ENCODE results near the gene ACP7.

Gene ACP7

DNA sequence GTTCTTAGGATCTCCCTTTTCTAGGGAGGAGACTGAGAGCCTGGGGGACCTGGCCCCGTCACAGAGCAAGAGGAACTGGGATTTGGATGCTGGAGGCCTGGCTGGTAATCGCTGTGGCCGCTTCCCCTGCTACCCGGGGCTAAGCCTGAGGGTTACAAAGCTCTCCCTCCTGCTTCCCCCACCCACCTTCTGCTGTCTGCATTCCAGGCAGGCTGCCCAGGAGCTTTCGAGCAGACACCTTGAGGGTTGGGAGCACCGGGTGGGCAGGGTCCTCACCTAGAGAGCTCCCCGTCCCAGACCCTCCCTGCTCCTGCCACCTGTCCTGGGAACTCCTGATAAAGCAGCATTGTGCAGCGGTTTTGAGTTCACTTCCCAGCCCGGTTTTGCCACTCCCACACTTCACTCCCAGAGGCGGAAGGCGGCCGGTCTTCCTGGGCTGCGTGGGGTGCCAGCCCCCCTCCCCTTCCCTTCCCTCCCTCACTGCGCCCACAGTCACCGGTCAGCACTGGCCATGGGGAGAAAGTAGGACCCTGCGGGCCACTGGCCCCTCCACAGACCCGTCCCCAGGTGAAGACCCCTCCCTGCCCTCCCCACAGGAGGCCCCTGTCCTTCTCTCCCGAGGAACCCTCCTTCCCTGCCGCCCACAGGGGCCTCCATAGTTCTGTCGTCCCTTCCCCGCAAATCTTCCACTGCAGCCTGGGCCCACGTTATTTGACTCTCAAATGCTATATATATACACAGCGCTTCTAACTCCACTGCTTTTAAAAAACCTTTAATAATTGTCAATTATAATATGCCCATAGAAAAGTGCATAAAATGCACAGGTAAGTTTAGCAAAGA lies 49.5 kb downstream of the ACP7 start:
- no peak overlapping the region for H3K9ac ChIP-seq (ENCODE audit: low read depth, low read length)
- peak overlapping the region; percentile 37 for H3K27ac ChIP-seq (ENCODE audit: low read depth, low read length)

GRCh38 chr19:39135701-39136100 lies 51.5 kb downstream of the ACP7 start:
- H3K27me3 ChIP-seq (ENCODE audit: control insufficient read depth, insufficient read depth, low read length), result no peaks in the 10 kb centered on the region
- H3K4me3 ChIP-seq (ENCODE audit: low read depth, low read length), result no peak overlapping the region
- no peak overlapping the region for H3K9ac ChIP-seq (ENCODE audit: low read depth, low read length)
- no peak overlapping the region for H3K27ac ChIP-seq (ENCODE audit: low read depth, low read length)
- peaks cover 76% of the 10 kb centered on the region for H3K4me1 ChIP-seq (ENCODE audit: control insufficient read depth, insufficient read depth, low read length)
- H3K36me3 ChIP-seq (ENCODE audit: control insufficient read depth, insufficient read depth, low read length), result no peaks in the 10 kb centered on the region
- no peaks in the 10 kb centered on the region for H3K9me3 ChIP-seq (ENCODE audit: control insufficient read depth, insufficient read depth, low read length)

More for the DNA sequence above, 49.5 kb downstream of the ACP7 start:
- Histone ChIP-seq H3K4me1 (ENCODE audit: control insufficient read depth, insufficient read depth, low read length) (peaks cover 55% of the 10 kb centered on the region), H3K4me3 (ENCODE audit: low read depth, low read length) (no peak overlapping the region), H3K36me3 (ENCODE audit: control insufficient read depth, insufficient read depth, low read length) (no peaks in the 10 kb centered on the region; the same call in 1 of the 2 replicates), H3K9me3 (ENCODE audit: control insufficient read depth, insufficient read depth, low read length) (no peaks in the 10 kb centered on the region), H3K27me3 (ENCODE audit: control insufficient read depth, insufficient read depth, low read length) (no peaks in the 10 kb centered on the region)

DNA sequence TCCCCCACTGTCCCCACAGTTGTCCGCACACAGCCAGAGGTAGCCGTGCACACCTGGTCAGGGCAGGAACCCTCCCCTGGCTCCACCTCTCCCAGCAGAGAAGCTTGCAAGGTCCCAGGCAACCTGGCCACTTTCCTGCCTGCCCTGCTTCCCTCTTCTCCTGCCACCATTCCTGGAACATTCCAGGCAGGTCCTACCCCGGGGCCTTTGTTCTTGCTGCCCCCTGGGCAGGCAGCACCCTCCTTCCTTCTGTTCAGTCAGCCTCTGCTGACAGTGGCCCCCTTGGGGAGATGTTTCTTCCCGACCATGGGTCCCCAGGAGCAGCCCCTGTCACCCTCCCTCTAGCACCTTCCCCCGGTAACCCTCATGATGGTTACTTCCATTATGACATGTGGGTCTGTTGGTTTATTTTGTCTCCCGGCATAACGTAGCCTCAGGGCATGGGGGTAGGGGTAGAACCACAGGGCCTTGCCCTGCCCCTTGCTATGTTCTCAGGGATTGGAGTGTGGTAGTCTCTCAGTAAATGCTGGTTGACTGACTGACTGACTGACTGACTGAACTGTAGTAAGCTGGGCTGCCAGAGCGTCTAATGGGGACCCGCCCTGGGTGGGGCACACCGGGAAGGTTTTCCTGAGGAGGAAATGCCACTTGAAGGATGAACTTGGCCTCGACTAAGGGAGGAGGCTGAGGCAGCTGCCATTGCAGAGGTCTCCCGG lies 52.2 kb downstream of the ACP7 start:
- H3K27me3 ChIP-seq (ENCODE audit: control insufficient read depth, insufficient read depth, low read length), result no peaks in the 10 kb centered on the region
- H3K9me3 ChIP-seq (ENCODE audit: control insufficient read depth, insufficient read depth, low read length), result no peaks in the 10 kb centered on the region
- no peaks in the 10 kb centered on the region for H3K36me3 ChIP-seq (ENCODE audit: control insufficient read depth, insufficient read depth, low read length)
- H3K4me3 ChIP-seq (ENCODE audit: low read depth, low read length), result no peak overlapping the region
- H3K4me1 ChIP-seq (ENCODE audit: control insufficient read depth, insufficient read depth, low read length), result peaks cover 79% of the 10 kb centered on the region
- H3K27ac ChIP-seq (ENCODE audit: low read depth, low read length), result no peak overlapping the region
- no peak overlapping the region for H3K9ac ChIP-seq (ENCODE audit: low read depth, low read length)

DNA sequence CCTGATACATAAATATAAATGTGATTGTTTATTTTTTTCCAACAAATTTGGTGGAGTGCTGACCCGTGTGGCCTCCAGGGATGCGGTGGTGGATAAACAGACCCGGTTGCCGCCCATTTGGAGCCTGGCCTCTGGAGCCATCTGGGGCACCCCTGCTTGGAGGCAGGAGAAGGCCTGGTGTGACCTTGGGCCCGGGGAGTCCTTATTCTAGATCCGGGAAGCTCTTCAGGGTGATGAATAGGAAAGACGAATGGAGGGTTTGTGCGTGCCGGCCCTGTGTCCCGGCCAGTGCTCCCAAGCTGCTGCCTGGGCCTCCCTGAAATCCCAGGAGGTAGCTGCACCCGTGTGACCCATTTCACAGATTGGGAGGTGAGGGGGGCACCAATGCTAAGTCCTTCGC lies 53.0 kb downstream of the ACP7 start:
- H3K27me3 ChIP-seq (ENCODE audit: control insufficient read depth, insufficient read depth, low read length), result no peaks in the 10 kb centered on the region
- no peak overlapping the region for H3K4me3 ChIP-seq (ENCODE audit: low read depth, low read length)
- H3K36me3 ChIP-seq (ENCODE audit: control insufficient read depth, insufficient read depth, low read length), result no peaks in the 10 kb centered on the region
- peaks cover 79% of the 10 kb centered on the region for H3K4me1 ChIP-seq (ENCODE audit: control insufficient read depth, insufficient read depth, low read length)
- no peaks in the 10 kb centered on the region for H3K9me3 ChIP-seq (ENCODE audit: control insufficient read depth, insufficient read depth, low read length)
- no peak overlapping the region for H3K9ac ChIP-seq (ENCODE audit: low read depth, low read length)
- no peak overlapping the region for H3K27ac ChIP-seq (ENCODE audit: low read depth, low read length)

- peak overlapping the region; percentile 68 for H3K27ac ChIP-seq (ENCODE audit: low read depth, low read length)
- H3K4me3 ChIP-seq (ENCODE audit: low read depth, low read length), result no peak overlapping the region
- no peaks in the 10 kb centered on the region for H3K9me3 ChIP-seq (ENCODE audit: control insufficient read depth, insufficient read depth, low read length)
- H3K27me3 ChIP-seq (ENCODE audit: control insufficient read depth, insufficient read depth, low read length), result no peaks in the 10 kb centered on the region
- H3K36me3 ChIP-seq (ENCODE audit: control insufficient read depth, insufficient read depth, low read length), result no peaks in the 10 kb centered on the region
- peaks cover 73% of the 10 kb centered on the region for H3K4me1 ChIP-seq (ENCODE audit: control insufficient read depth, insufficient read depth, low read length)
- no peak overlapping the region for H3K9ac ChIP-seq (ENCODE audit: low read depth, low read length)
Measured at GRCh38 chr19:39138221-39139211, 54.3 kb downstream of the ACP7 start.

DNA sequence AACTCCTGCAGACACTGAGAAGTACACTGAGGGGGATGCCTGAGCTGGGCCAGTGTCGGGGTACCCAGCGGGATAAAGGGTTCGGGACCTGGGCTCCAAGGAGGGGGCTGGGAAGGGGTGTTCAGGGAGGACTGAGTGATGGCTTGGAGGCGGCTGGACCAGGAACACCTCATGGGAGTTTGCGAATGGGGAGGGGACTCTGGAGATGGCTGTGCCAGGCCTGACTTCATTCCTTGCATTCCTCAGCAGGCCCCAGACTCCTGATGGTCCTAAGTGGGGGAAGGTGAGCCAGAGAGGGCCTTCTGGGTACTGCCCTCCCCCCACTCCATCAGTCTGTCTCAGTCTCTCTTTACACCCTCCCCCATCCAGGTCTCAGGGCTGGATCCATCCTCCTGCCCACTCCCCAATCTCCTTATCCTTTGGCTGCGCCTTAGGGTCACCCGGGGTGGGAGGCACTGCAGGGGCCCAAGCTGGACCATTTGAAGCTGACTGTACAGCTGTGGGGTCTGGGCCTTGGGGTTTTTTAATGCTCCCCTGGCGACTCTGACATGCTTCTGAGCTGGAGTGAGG lies 55.2 kb downstream of the ACP7 start:
- H3K27ac ChIP-seq (ENCODE audit: low read depth, low read length), result peak overlapping the region; percentile 68
- no peak overlapping the region for H3K4me3 ChIP-seq (ENCODE audit: low read depth, low read length)
- no peaks in the 10 kb centered on the region for H3K36me3 ChIP-seq (ENCODE audit: control insufficient read depth, insufficient read depth, low read length)
- no peak overlapping the region for H3K9ac ChIP-seq (ENCODE audit: low read depth, low read length)
- no peaks in the 10 kb centered on the region for H3K27me3 ChIP-seq (ENCODE audit: control insufficient read depth, insufficient read depth, low read length)
- H3K9me3 ChIP-seq (ENCODE audit: control insufficient read depth, insufficient read depth, low read length), result no peaks in the 10 kb centered on the region
- peaks cover 71% of the 10 kb centered on the region for H3K4me1 ChIP-seq (ENCODE audit: control insufficient read depth, insufficient read depth, low read length)

DNA sequence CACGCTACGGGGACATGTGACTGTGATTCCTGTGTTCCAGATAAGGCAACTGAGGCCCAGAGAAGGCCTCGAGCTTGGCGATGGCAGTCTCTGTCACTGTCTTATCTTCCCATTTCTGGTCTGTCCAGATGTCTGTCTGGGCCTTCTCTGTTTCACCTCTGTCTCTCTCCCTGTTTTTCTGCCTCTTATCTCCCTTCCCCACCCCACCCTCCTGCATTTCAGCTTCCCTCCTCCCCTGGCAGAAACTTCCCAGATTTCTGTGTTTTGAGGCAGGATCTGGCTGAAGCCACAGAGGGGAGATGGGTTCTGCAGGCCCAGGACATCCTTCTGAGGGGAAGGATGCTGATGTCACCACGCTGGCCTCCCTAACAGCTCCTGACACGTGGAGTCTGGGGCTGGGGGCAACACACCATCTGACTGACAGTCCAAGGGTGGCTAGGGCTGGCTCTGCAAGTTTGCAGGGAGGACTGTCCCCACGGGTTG lies 55.8 kb downstream of the ACP7 start:
- no peak overlapping the region for H3K4me3 ChIP-seq (ENCODE audit: low read depth, low read length)
- peaks cover 74% of the 10 kb centered on the region for H3K4me1 ChIP-seq (ENCODE audit: control insufficient read depth, insufficient read depth, low read length)
- no peak overlapping the region; the same call in 1 of the 2 replicates for H3K9ac ChIP-seq (ENCODE audit: low read depth, low read length)
- H3K36me3 ChIP-seq (ENCODE audit: control insufficient read depth, insufficient read depth, low read length), result no peaks in the 10 kb centered on the region
- no peaks in the 10 kb centered on the region for H3K27me3 ChIP-seq (ENCODE audit: control insufficient read depth, insufficient read depth, low read length)
- peak overlapping the region; percentile 2 for H3K27ac ChIP-seq (ENCODE audit: low read depth, low read length)
- H3K9me3 ChIP-seq (ENCODE audit: control insufficient read depth, insufficient read depth, low read length), result no peaks in the 10 kb centered on the region

DNA sequence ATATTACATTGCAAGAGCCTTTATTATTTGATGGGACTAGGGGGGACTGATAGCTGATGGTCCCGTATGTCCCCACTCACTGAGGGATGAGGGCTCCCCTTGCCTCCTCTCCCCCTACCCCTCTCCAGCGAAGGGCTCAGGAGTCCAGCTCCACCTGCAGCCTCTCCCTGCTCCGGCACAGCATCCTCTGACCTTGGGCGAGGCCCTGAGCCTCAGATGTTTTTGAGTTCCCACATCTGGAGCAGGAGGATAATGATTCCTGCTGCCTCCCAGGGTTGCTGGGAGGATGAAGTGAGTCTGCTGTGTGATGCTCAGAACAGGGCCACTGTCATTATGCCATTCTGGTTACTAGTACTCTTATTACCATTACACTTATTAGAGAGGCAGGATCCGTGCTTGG lies 56.4 kb downstream of the ACP7 start:
- Histone ChIP-seq H3K4me3 (ENCODE audit: low read depth, low read length) (no peak overlapping the region), H3K27ac (ENCODE audit: low read depth, low read length) (no peak overlapping the region), H3K36me3 (ENCODE audit: control insufficient read depth, insufficient read depth, low read length) (no peaks in the 10 kb centered on the region), H3K27me3 (ENCODE audit: control insufficient read depth, insufficient read depth, low read length) (no peaks in the 10 kb centered on the region), H3K4me1 (ENCODE audit: control insufficient read depth, insufficient read depth, low read length) (peaks cover 73% of the 10 kb centered on the region), H3K9ac (ENCODE audit: low read depth, low read length) (no peak overlapping the region; the same call in 1 of the 2 replicates), H3K9me3 (ENCODE audit: control insufficient read depth, insufficient read depth, low read length) (no peaks in the 10 kb centered on the region)

DNA sequence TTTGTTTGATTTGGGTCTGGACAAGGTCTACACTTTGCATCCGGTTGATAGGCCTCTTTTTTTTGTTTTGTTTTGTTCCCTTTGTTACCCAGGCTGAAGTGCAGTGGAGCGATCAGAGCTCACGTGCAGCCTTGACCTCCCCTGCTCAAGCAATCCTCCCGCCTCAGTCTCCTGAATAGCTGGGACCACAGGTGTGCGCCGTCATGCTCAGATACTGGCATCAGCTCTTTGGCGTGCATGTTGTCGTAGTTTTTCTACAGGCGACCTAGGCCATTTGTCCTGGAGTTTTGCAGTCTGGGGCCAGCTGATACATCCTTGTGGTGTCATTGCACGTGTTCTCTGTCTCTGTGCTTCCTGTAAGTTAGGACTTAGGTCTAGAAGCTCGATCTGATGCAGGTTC lies 57.8 kb downstream of the ACP7 start:
- Histone ChIP-seq H3K36me3 (ENCODE audit: control insufficient read depth, insufficient read depth, low read length) (no peaks in the 10 kb centered on the region), H3K4me3 (ENCODE audit: low read depth, low read length) (no peak overlapping the region), H3K9me3 (ENCODE audit: control insufficient read depth, insufficient read depth, low read length) (no peaks in the 10 kb centered on the region), H3K4me1 (ENCODE audit: control insufficient read depth, insufficient read depth, low read length) (peaks cover 71% of the 10 kb centered on the region), H3K27me3 (ENCODE audit: control insufficient read depth, insufficient read depth, low read length) (no peaks in the 10 kb centered on the region), H3K9ac (ENCODE audit: low read depth, low read length) (no peak overlapping the region), H3K27ac (ENCODE audit: low read depth, low read length) (no peak overlapping the region)

- no peaks in the 10 kb centered on the region for H3K36me3 ChIP-seq (ENCODE audit: control insufficient read depth, insufficient read depth, low read length)
- no peaks in the 10 kb centered on the region for H3K9me3 ChIP-seq (ENCODE audit: control insufficient read depth, insufficient read depth, low read length)
- H3K9ac ChIP-seq (ENCODE audit: low read depth, low read length), result no peak overlapping the region
- peaks cover 75% of the 10 kb centered on the region for H3K4me1 ChIP-seq (ENCODE audit: control insufficient read depth, insufficient read depth, low read length)
- H3K4me3 ChIP-seq (ENCODE audit: low read depth, low read length), result no peak overlapping the region
- H3K27me3 ChIP-seq (ENCODE audit: control insufficient read depth, insufficient read depth, low read length), result no peaks in the 10 kb centered on the region
- no peak overlapping the region for H3K27ac ChIP-seq (ENCODE audit: low read depth, low read length)
Measured at GRCh38 chr19:39142630-39143029, 58.5 kb downstream of the ACP7 start.
